Measurements from ENCODE around the gene TRAF4.
"Not testable (repeated sequence)": the region's sequence is repeated elsewhere in the genome, so short reads cannot be mapped to it uniquely, and the experiment has no call there.

Gene TRAF4

GRCh38 chr17:28715217-28715616 is 28.6 kb upstream of the TRAF4 start:
- no peak for DNase-seq (ENCODE audit: low spot score)

DNA sequence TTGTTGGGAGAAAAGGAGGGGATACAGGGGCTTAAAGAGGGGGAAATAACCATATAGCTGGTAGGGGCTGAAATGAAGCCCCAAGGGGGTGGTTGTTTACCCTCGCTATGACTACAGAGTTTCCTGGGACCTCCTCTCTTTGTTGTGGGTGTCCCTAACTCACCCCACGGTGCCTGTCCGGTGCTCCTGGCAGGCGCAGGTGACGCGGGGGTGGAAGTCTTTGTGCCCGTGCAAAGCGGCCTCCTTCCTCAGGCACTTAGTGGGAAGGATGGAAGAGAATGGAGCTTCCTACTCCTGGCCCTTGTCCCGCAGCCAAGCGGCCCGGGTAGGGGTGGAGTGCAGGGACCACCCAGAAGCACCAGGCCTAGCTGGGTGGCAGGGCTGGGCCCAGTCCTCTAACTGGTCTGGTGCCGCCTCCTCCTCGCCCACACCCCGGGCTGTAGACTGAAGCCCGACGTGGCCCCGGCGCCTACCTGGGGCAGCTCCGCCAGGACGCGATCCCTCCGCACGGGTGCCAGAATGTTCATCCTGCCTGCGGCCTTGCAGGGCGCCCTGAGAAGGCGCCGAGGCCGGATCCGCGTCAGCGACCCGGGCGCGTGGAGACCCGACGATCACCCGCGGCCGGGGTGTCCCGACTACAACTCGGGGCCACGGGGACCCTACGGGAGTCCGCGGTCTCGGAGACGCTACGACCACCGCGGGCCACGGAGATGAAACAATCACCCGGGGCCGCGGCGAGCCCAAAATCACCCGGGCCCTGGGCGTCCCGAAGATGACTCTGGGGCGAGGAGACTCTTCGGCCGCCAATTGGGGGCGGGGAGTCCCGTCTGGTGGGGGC is 26.9 kb upstream of the TRAF4 start:
- no peak for DNase-seq (ENCODE audit: low spot score)

DNA sequence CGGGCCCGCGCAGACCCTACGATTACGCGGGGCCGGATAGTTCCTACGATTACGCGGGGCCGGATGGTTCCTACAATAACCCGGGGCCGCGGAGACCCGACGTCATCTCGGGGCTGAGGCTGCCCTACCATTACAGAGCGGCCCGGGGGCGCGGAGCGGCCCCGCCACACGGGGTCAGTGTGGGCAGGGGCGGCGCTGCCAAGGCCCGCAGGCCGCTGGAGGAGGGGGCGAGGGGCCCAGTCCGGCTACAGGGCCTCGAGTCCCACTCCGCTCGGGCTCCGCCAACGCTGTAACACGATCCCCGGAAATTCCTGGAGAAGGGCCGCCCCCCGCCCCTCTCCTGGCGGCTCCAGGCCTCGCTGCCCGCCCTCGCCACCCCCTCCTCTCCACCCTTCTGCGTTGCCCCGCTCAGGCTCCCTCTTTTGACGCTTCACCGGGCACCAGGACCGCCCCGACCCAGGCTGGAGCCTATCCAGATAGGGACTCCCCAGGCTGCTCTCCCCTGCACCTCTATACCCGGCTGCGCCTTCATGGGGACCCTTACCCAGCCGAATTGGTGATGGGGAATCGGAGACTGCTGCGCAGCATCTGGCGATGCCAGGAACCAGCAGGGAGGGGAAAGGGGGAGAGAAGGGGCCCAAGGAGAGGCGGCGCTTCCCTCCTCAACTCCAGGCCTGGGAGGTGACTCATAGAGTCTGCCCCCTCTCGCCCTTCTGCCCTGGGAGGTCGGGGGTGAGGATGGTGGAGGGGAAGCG is 26.1 kb upstream of the TRAF4 start, which contains the start of gene RAB34:
RAB34 (minus strand) TSS at position 291 of the 755 bp plus-strand sequence. CDS start 602 bp downstream, outside the sequence.
- no peak for DNase-seq (ENCODE audit: low spot score)

- DNase-seq (ENCODE audit: low spot score), result no peak
These were observed 25.3 kb upstream of the TRAF4 start for GRCh38 chr17:28718333-28719020.

- no peak for DNase-seq (ENCODE audit: low spot score)
These were observed 24.8 kb upstream of the TRAF4 start for GRCh38 chr17:28719021-28719433.

- DNase-seq (ENCODE audit: low spot score), result no peak
These were observed 23.4 kb upstream of the TRAF4 start for GRCh38 chr17:28720247-28720996.

DNA sequence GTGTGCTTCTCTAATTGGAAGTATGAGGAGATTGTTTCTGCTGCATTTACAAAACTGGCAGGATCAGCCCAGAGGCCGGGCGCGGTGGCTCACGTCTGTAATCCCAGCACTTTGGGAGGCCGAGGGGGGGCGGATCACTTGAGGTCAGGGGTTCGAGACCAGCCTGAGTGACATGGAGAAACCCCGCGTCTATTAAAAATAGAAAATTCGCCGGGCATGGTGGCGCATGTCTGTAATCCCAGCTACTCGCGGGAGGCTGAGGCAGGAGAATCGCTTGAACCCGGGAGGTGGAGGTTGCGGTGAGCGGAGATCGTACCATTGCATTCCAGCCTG is 22.8 kb upstream of the TRAF4 start:
- DNase-seq (ENCODE audit: low spot score), result not testable (repeated sequence)

- DNase-seq (ENCODE audit: low spot score), result no peak
These were observed 21.2 kb upstream of the TRAF4 start for GRCh38 chr17:28722417-28723158.

GRCh38 chr17:28723159-28723835 is 20.5 kb upstream of the TRAF4 start:
- no peak for DNase-seq (ENCODE audit: low spot score)

- not testable (repeated sequence) for DNase-seq (ENCODE audit: low spot score)
These were observed 19.8 kb upstream of the TRAF4 start for GRCh38 chr17:28723836-28724499.

GRCh38 chr17:28724500-28725165 is 19.2 kb upstream of the TRAF4 start:
- no peak for DNase-seq (ENCODE audit: low spot score)

DNA sequence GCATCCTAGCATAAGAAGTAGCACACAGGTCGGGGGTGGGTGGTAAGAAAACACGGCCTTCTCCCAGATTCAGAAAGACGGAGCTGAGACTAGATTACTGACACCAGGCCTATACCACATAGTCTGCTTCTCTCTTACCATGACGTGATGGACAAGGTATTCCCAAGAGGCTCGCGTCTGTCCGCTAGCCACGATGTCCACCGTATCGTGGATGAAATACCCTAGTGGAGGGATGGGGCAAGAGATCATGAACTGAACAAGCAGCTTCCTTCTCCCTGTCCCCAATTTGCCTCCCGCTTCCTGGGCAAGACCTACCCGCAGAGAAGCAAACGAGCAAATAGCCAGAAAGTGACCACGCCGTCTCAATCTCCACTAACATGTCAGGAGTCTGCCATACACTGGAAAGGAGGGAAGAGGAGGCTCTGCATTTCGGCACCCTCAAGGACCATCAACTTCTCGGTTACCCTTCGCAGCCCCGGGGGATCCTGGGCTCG is 18.6 kb upstream of the TRAF4 start:
- no peak for DNase-seq (ENCODE audit: low spot score)

DNA sequence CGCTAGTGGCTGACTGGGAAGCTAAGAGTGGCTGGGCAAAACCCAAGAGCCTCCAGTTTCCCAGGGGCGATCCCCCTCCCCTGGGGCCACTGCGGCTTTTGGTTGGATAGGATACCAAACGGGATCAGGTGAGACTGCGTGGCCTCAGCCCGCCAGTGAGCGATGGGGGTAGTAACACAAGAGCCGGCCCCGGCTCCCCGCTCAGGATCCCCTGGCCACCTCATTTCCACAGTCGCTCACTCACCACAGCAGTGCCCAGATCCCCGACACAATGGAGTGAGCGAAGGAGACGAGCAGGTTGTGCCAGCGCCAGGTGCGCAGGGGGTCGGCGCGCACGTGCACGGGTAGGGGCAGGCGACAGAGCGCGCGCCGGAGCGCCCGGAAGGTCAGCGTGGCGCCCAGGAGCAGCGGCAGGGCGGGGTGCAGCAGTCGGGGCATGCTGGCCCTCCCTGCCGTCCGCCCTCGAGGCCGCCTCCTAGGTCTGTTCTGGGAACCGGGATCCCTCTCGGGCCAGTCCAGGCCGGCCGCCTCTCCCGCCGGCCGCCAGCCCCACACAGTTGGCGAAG is 18.1 kb upstream of the TRAF4 start:
- DNase-seq (ENCODE audit: low spot score), result no peak

GRCh38 chr17:28726226-28726626 is 17.6 kb upstream of the TRAF4 start, which contains the start of gene TLCD1:
Gene TLCD1 (minus strand): TSS chr17:28726233. CDS start chr17:28726097, 136 bp downstream.
- DNase-seq (ENCODE audit: low spot score), result peak; percentile 59

DNA sequence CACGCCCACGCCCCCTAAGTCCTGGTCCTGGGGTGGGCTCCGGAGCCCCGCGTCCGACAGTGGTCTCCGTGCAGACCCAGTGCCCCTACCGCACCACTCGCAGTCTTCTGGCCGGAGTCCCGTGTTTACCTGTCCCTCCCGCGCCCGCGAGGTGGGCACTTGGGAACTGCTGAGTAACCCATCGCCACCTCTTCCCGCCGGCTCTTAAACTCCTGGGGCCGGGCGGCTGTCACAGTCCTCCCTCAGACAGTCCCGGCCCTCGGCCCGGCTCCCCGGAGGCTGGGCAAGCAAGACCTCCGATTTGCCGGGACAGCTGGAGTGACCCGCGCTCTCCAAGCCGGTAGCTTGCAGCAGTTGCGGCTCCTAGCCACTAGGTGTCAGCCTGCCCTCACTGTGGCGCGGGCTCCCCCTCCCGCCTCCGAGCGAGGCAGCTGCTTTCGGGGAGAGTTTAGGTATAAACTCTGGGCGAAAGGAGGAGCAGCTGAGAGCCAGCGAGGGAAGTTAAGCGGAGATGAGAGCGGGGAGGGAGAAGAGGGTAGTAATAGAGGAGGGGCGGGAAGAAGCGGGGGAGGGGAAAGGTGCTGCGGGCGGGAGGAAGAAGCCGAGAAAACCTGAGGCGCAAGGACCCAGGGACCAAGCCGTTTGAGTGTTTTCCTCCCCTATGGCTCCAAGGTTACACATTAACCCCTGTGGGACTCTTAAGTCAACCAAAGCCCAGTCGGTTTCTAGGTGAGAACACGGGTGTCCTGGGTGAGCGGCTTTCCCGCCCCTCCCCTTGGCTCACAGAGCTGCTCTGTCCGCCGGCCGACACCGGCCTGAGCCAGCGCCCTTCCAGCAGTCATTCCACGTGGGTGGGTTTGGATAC is 17.0 kb upstream of the TRAF4 start:
- peak; percentile 90 for DNase-seq (ENCODE audit: low spot score)

DNA sequence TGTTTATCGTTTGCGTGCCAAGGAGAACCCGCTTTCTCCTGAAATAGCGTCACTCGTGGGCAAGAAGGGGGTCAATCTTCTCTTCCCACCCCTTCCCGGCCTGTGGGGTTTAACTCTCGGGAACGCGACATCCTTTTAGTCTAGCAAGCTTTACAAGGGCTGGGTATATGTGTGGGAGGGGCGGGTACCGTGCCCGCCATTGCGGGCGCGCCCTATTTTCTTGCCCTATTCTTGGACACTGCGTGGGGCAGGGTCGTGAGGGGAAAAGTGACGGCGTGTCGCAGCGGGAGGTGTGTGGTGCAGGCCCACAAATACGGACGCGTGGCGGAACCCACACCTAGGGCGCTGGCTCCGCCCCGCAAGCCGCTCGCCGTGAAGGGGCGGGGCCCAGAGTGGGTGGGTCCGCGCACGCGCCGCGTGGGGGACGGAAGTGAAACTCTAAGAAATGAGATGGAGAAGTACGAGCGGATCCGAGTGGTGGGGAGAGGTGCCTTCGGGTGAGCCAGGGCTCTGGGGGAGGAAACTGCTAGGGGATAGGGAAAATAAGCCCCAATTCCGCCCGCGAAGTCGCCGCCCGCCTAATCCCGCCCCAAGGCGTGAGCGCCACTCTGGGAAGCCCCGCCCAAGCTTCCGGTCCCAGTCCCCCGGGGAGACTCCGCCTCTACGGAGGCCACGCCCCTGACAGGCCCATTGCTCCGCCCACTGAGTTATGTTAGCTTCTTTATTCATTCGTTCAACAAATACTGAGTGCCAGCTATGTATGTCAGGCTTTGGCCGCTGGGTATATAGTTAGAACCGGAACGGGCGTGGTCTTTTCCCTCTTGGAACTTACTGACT is 15.2 kb upstream of the TRAF4 start, which contains the start of gene NEK8:
NEK8 (plus strand) TSS at position 425 of the 837 bp plus-strand sequence; CDS start at position 451, 26 bp downstream.
- DNase-seq (ENCODE audit: low spot score), result peak; percentile 95

- no peak for DNase-seq (ENCODE audit: low spot score)
These were observed 13.9 kb upstream of the TRAF4 start for GRCh38 chr17:28729950-28730330.

Data from CD4-positive, alpha-beta T cell treated with Interleukin-6 at 100 ng/mL for 8 hours (primary cell).